ENCODE data around the gene OTUB2. TPM values are rescaled to one million over a fixed set of nuclear protein-coding genes. Genes with fewer than 3 reads are reported as not detected.

OTUB2 gene
- total RNA-seq, 1 experiment from 2014 or later = 0.55 TPM

GRCh38 chr14:94040796-94041195 is 14.7 kb downstream of the OTUB2 start:
- Histone ChIP-seq H3K36me3 (ENCODE audit: low read depth) (no peaks in the 10 kb centered on the region), H3K79me2 (ENCODE audit: low read depth) (no peaks in the 10 kb centered on the region), H4K20me1 (ENCODE audit: insufficient read depth) (no peaks in the 10 kb centered on the region), H3K27ac (no peak overlapping the region), H2AFZ (no peak overlapping the region), H3K9me2 (ENCODE audit: insufficient read depth) (no peaks in the 10 kb centered on the region), H3K4me1 (replicated peaks; ENCODE audit: insufficient read depth) (no peaks in the 10 kb centered on the region), H3K4me2 (no peak overlapping the region), H3F3A (ENCODE audit: insufficient read depth, low read depth) (no peaks in the 10 kb centered on the region), H3K4me3 (no peak overlapping the region), H3K9me3 (ENCODE audit: insufficient read depth, low read depth) (no peaks in the 10 kb centered on the region), H3K27me3 (ENCODE audit: insufficient read depth, low read depth) (no peaks in the 10 kb centered on the region)
- intact Hi-C loops (cut with micrococcal nuclease; ENCODE audit: unreplicated experiment) = no loop called here
- CTCF ChIA-PET = no interaction called here
- TF ChIP-seq CTCF (conservative IDR thresholded peaks at IDR 0.05) = no peak
- TF ChIP-seq EZH2 (IDR thresholded peaks at IDR 0.05; ENCODE audit: low read depth) = no peak
- DNase-seq = no peak
- BruUV-seq (replicated peaks) = no TSS peak
- POLR2A ChIA-PET (ENCODE audit: unreplicated experiment) = no interaction called here

GRCh38 chr14:94041551-94042346 is 15.6 kb downstream of the OTUB2 start:
- H3K4me3 ChIP-seq = no peak overlapping the region
- H3K27me3 ChIP-seq (ENCODE audit: insufficient read depth, low read depth) = no peaks in the 10 kb centered on the region
- no peaks in the 10 kb centered on the region for H3K4me1 ChIP-seq (replicated peaks; ENCODE audit: insufficient read depth)
- no peaks in the 10 kb centered on the region for H4K20me1 ChIP-seq (ENCODE audit: insufficient read depth)
- intact Hi-C loops (cut with micrococcal nuclease; ENCODE audit: unreplicated experiment) = no loop called here
- POLR2A ChIA-PET (ENCODE audit: unreplicated experiment) = no interaction called here
- no peaks in the 10 kb centered on the region for H3K79me2 ChIP-seq (ENCODE audit: low read depth)
- H3K4me2 ChIP-seq = no peak overlapping the region
- H3K9me2 ChIP-seq (ENCODE audit: insufficient read depth) = no peaks in the 10 kb centered on the region
- no peak overlapping the region for H3K27ac ChIP-seq
- H3K36me3 ChIP-seq (ENCODE audit: low read depth) = no peaks in the 10 kb centered on the region
- no TSS peak for BruUV-seq (replicated peaks)
- H2AFZ ChIP-seq = no peak overlapping the region
- TF ChIP-seq EZH2 (IDR thresholded peaks at IDR 0.05; ENCODE audit: low read depth) (no peak), CTCF (conservative IDR thresholded peaks at IDR 0.05) (no peak)
- H3K9me3 ChIP-seq (ENCODE audit: insufficient read depth, low read depth) = no peaks in the 10 kb centered on the region
- no peaks in the 10 kb centered on the region for H3F3A ChIP-seq (ENCODE audit: insufficient read depth, low read depth)
- CTCF ChIA-PET = interaction anchor here (0.5 kb wide), 1 partner anchor 303 kb away, joined by 3 read pairs; no protein-coding TSS in a partner anchor
- DNase-seq = no peak

GRCh38 chr14:94042433-94043091 is 16.4 kb downstream of the OTUB2 start:
- intact Hi-C loops (cut with micrococcal nuclease; ENCODE audit: unreplicated experiment) = no loop called here
- Histone ChIP-seq H4K20me1 (ENCODE audit: insufficient read depth) (no peaks in the 10 kb centered on the region), H3K4me2 (no peak overlapping the region), H3F3A (ENCODE audit: insufficient read depth, low read depth) (no peaks in the 10 kb centered on the region), H3K9me2 (ENCODE audit: insufficient read depth) (no peaks in the 10 kb centered on the region), H3K27me3 (ENCODE audit: insufficient read depth, low read depth) (no peaks in the 10 kb centered on the region), H3K27ac (no peak overlapping the region), H3K4me1 (replicated peaks; ENCODE audit: insufficient read depth) (no peaks in the 10 kb centered on the region), H3K36me3 (ENCODE audit: low read depth) (no peaks in the 10 kb centered on the region), H3K4me3 (no peak overlapping the region), H3K79me2 (ENCODE audit: low read depth) (no peaks in the 10 kb centered on the region), H3K9me3 (ENCODE audit: insufficient read depth, low read depth) (no peaks in the 10 kb centered on the region), H2AFZ (no peak overlapping the region)
- no TSS peak for BruUV-seq (replicated peaks)
- ChIA-PET POLR2A (ENCODE audit: unreplicated experiment) (no interaction called here), CTCF (no interaction called here)
- TF ChIP-seq CTCF (conservative IDR thresholded peaks at IDR 0.05) (no peak), EZH2 (IDR thresholded peaks at IDR 0.05; ENCODE audit: low read depth) (no peak)
- DNase-seq = no peak
